ENCODE measurements around the gene AHR.

AHR gene

DNA sequence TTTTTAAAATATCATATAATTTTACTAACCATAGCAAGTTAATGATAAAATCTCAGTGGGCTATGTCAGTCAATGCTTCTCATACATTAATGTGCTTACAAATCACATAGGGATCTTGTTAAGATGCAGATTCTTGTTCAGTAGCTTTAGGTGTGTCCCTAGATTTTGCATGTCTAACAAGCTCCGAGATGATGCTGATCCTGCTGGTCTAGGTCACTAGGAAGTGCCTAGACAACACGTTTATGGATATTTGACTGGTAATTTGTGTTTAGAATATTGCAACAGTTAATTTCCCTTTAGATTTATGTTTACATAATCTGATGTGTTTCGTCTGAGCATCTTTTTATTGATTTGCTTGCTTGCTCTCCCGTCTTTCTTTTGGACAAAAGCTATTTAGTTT lies 12.7 kb downstream of the AHR start:
- H3K27me3 ChIP-seq (ENCODE audit: low read depth), result 0 out of 2 replicates have a peak, but pooled peaks cover 2% of the 10 kb centered on the region
- in situ Hi-C loops (cut with MboI; ENCODE audit: low sequenced_read_pairs), result no loop called here
- no peaks in the 10 kb centered on the region for H3K9me3 ChIP-seq
- H3K4me3 ChIP-seq, result no peak overlapping the region
- H3K36me3 ChIP-seq (replicated peaks), result no peaks in the 10 kb centered on the region
- no peak for DNase-seq (ENCODE audit: low spot score in 2 of 2)
- H3K4me1 ChIP-seq, result peaks cover 5% of the 10 kb centered on the region

DNA sequence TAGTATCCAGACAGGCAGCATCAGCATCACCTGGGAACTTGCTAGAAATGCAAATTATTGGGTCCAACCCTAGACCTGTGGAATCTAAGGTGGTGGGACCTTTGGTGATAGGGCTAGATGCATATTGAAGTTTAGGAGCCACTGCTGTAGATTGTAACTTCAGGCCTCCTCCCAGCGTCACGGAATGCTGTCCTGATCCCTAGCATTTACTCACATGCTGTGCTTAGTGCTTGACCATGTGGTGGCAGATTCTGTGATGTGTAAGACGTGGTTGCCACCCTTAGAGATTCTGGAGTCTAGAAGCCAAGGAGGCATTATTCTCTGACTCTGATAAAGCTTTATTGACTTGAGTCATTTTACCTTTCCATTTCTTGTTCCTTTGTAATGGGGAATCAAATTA lies 13.5 kb downstream of the AHR start:
- H3K27me3 ChIP-seq (ENCODE audit: low read depth), result no peaks in the 10 kb centered on the region
- no peak for DNase-seq (ENCODE audit: low spot score in 2 of 2)
- no peaks in the 10 kb centered on the region for H3K9me3 ChIP-seq
- in situ Hi-C loops (cut with MboI; ENCODE audit: low sequenced_read_pairs), result no loop called here
- no peak overlapping the region for H3K4me3 ChIP-seq
- H3K4me1 ChIP-seq, result peaks cover 5% of the 10 kb centered on the region
- no peaks in the 10 kb centered on the region for H3K36me3 ChIP-seq (replicated peaks)

DNA sequence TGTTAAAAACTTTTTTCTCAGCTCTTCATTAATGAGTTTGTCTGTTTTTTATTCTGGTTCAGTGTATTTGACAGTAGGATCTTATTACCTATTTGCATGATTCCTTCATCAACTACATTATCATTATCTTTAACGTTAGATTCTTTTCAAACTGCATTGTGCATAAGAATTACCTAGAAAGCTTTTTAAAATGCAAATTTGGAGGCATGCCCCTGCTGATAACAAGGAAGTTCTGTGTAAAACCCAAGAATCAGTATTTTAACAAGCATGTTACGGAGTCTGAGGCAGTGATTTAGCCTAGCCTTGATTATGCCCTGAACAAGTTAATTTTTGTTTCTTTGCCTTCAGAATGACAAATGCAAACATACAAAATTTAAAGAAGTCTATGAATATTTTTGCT lies 14.2 kb downstream of the AHR start:
- no peak for DNase-seq (ENCODE audit: low spot score in 2 of 2)
- in situ Hi-C loops (cut with MboI; ENCODE audit: low sequenced_read_pairs), result no loop called here

DNA sequence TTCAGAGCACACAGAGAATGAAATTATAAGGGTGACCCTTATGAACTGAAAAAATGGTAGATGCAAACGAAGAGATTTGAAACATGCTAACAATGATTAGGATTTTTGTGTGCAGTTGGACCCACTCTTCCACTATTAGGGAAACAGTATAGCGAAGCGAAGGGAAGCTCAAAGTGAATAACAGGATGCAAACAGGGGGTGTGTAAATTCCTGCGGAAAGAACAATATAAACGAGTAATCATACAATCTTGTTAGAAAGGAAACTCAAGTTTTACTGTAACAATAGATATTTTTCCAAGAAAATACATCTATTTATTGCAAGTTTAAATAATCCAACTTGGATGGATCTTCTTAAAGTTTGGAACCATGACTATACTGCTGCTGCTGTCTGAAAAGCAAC lies 14.7 kb downstream of the AHR start:
- in situ Hi-C loops (cut with MboI; ENCODE audit: low sequenced_read_pairs), result no loop called here
- no peak for DNase-seq (ENCODE audit: low spot score in 2 of 2)
- peaks cover 5% of the 10 kb centered on the region for H3K4me1 ChIP-seq
- no peak overlapping the region for H3K4me3 ChIP-seq
- H3K27me3 ChIP-seq (ENCODE audit: low read depth), result no peaks in the 10 kb centered on the region
- H3K36me3 ChIP-seq (replicated peaks), result no peaks in the 10 kb centered on the region
- no peaks in the 10 kb centered on the region for H3K9me3 ChIP-seq

More for the DNA sequence above, 14.2 kb downstream of the AHR start:
- Histone ChIP-seq H3K36me3 (replicated peaks) (no peaks in the 10 kb centered on the region), H3K27me3 (ENCODE audit: low read depth) (no peaks in the 10 kb centered on the region), H3K4me1 (peaks cover 5% of the 10 kb centered on the region), H3K4me3 (no peak overlapping the region), H3K9me3 (no peaks in the 10 kb centered on the region)

DNA sequence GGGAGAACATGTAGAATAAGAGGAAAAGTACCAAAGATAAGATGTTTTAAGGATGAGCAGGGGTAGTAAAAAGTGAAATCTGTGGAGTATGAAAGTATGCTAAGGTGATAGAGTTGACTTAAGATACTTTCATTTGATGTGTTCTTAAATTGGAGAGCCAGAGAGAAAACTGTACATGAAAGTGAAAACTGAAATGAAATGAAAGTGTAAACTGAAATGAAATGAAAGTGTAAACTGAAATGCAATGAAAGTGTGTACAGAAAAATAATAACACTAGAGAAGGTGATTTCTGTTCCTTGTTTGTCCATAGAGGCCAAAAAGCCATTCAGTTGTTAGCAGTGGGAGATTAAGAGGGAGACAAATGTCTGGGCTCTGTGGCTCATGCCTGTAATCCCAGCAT lies 17.5 kb downstream of the AHR start:
- no peak for DNase-seq (ENCODE audit: low spot score in 2 of 2)
- Histone ChIP-seq H3K9me3 (no peaks in the 10 kb centered on the region), H3K27me3 (ENCODE audit: low read depth) (no peaks in the 10 kb centered on the region), H3K4me3 (no peak overlapping the region), H3K4me1 (peaks cover 10% of the 10 kb centered on the region), H3K36me3 (replicated peaks) (no peaks in the 10 kb centered on the region)
- in situ Hi-C loops (cut with MboI; ENCODE audit: low sequenced_read_pairs), result no loop called here

DNA sequence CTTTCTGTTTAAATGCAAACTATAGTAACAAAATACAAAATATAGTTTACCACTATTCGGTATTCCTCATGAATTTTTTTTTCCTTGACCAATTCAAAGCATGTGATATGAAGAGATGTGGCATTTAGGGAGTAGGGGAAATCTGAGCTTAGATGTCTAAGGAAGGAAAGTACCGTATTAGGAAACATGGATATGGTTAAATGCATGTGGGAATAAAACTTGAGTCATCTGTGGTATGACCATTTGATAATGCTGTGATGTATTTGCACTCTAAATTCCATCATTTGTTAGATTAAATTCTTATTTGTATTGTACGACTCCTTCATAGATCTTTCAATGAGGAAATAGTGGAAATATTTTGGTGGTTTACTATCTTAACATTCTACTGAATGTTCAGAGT lies 19.7 kb downstream of the AHR start:
- in situ Hi-C loops (cut with MboI; ENCODE audit: low sequenced_read_pairs), result no loop called here
- Histone ChIP-seq H3K4me1 (peaks cover 6% of the 10 kb centered on the region), H3K4me3 (no peak overlapping the region), H3K27me3 (ENCODE audit: low read depth) (no peaks in the 10 kb centered on the region), H3K36me3 (replicated peaks) (no peaks in the 10 kb centered on the region), H3K9me3 (no peaks in the 10 kb centered on the region)
- DNase-seq (ENCODE audit: low spot score in 2 of 2), result no peak

DNA sequence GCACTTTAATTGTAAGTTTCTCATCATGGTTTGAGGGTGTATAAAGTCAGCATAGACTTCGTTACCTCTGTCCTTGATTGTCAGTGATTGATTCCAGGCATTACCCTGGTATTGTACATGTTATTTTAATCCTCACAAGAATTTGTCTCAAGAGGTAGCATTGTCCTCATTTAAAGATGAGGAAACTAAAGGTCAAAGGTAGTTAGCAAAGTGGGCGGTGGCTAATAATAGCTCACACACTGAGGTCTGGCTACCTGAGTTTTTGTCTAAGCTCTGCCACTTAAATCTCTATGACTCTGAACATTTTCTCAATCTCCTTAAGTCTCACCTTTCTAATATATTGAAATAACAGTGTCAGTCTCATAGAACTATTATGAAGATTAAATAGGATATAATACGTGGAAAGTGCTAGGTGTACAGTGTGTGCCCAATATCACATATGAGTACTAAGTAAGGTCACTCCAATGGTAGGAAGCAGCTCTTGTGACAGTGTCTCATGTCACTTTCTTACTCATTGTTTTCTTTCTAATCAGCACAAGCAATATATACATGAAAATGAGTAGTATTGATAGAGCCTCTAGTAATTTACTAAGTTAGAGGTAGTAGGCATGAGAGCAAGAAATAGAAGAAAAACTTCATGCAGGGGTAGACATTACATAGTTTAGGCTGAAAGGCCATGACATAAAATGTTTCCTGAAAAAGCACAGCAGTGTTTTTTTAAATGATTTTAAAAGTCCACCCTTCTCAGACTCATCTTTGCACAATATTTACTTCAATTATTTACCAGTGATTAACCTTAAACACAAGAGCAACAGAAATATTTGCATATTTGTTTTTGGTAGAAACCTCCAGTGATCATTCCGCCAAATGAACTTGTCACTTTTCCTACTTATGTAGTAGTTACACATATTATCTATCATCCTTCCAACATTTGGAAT lies 21.0 kb downstream of the AHR start:
- Histone ChIP-seq H3K36me3 (replicated peaks) (no peaks in the 10 kb centered on the region), H3K9me3 (no peaks in the 10 kb centered on the region), H3K27me3 (ENCODE audit: low read depth) (no peaks in the 10 kb centered on the region), H3K4me3 (no peak overlapping the region), H3K4me1 (peaks cover 6% of the 10 kb centered on the region)
- peak in 1 of 2 experiments; percentile 28 for DNase-seq (ENCODE audit: low spot score in 2 of 2)
- in situ Hi-C loops (cut with MboI; ENCODE audit: low sequenced_read_pairs), result no loop called here

DNA sequence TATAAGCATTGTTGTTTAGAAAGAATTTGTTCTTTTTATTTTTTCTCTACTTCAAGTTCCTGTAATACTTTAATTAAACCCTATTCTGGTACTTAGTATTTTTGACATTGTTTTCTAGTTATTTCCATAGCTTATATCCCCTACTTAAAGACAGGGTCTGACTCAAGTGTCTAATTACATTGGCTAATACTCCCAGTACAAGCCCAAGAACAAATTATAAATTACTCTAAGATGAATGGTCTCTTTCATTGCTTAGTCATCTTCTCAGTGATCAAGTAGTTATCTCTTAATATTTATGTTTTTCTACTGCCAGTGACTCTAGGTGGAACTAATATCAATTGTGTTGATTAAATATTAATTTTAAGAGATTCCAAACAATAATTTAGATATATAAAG lies 21.6 kb downstream of the AHR start:
- Histone ChIP-seq H3K4me1 (peaks cover 6% of the 10 kb centered on the region), H3K27me3 (ENCODE audit: low read depth) (no peaks in the 10 kb centered on the region), H3K9me3 (no peaks in the 10 kb centered on the region), H3K4me3 (no peak overlapping the region), H3K36me3 (replicated peaks) (no peaks in the 10 kb centered on the region)
- DNase-seq (ENCODE audit: low spot score in 2 of 2), result no peak
- in situ Hi-C loops (cut with MboI; ENCODE audit: low sequenced_read_pairs), result no loop called here

DNA sequence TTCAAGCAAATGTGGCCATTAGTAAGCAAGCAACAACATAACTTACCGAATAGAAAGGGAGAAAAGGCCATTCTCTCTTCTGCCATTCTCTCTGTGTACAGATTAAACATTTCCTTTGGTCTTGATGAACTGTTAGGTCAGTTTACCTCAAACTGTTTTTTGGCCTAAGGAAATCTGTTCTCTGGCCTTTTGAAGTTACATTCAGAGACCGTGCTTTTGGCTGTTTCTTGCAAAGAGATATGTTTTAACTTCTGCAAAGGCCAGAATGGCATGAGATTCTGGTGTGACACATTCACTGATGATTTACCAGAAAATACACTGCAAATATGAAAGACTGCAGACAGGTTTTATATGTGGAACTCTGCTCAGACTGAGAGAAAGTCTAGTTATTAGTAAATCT lies 22.2 kb downstream of the AHR start:
- Histone ChIP-seq H3K36me3 (replicated peaks) (no peaks in the 10 kb centered on the region), H3K4me3 (no peak overlapping the region), H3K4me1 (peaks cover 6% of the 10 kb centered on the region), H3K27me3 (ENCODE audit: low read depth) (no peaks in the 10 kb centered on the region), H3K9me3 (no peaks in the 10 kb centered on the region)
- in situ Hi-C loops (cut with MboI; ENCODE audit: low sequenced_read_pairs), result no loop called here
- DNase-seq (ENCODE audit: low spot score in 2 of 2), result no peak

DNA sequence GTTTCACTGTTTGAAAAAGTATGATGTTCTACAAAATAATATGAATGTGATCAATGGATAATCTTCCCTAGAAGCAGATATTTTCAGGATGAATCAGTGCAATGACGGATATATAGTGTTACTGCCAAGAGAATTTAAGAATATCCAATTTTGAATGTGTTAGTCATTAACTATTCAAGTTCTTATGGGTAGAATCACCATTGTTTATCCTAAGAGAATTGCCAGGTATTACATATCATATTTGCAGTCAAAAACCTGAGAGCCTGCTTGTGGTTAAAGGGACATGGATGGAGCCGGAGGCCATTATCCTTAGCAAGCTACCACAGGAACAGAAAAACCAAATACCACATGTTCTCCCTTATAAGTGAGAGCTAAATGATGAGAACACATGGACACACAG lies 26.9 kb downstream of the AHR start:
- DNase-seq (ENCODE audit: low spot score in 2 of 2), result no peak
- in situ Hi-C loops (cut with MboI; ENCODE audit: low sequenced_read_pairs), result no loop called here
- no peaks in the 10 kb centered on the region for H3K27me3 ChIP-seq (ENCODE audit: low read depth)
- H3K4me1 ChIP-seq, result no peaks in the 10 kb centered on the region
- no peaks in the 10 kb centered on the region for H3K9me3 ChIP-seq
- H3K4me3 ChIP-seq, result no peak overlapping the region
- no peaks in the 10 kb centered on the region for H3K36me3 ChIP-seq (replicated peaks)

DNA sequence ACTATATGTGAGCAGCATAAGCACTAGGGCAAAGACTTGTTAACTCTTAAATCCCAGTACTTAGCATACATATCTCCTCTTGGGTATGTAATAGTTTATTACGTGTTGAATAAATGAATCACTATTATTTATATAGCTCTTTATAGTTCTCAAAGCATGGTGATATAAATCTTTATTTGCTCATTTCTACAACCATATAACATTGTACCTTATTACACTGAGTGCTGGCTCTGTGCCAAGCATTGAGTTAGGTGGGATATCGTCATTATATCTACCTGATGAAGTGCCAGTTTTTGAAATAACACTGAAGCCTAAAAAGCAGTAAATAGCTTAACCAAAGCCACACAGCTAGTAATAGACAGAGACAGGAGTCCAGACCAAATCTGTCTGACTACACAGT lies 27.9 kb downstream of the AHR start:
- no peak for DNase-seq (ENCODE audit: low spot score in 2 of 2)
- Histone ChIP-seq H3K36me3 (replicated peaks) (no peaks in the 10 kb centered on the region), H3K27me3 (ENCODE audit: low read depth) (no peaks in the 10 kb centered on the region), H3K9me3 (no peaks in the 10 kb centered on the region), H3K4me1 (no peaks in the 10 kb centered on the region), H3K4me3 (no peak overlapping the region)
- in situ Hi-C loops (cut with MboI; ENCODE audit: low sequenced_read_pairs), result no loop called here

DNA sequence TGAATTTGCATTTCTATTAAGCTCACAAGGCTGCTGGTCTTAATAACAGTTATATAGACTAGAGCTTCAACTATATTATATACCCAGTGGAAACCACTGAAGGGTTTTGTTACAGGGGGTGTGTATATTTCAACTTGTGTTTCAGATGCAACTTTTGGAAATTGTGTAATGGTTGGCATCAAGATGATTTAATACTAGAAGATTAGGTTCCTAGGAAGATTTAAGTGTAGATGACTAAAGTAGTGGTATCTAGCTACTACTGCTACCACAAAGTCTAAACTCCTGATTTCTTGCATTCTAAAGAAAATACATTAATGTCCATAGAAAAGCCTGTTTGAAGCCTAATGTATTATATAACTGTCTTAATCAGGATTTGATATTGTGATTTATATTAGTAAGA lies 30.2 kb downstream of the AHR start:
- Histone ChIP-seq H3K4me1 (no peaks in the 10 kb centered on the region), H3K4me3 (no peak overlapping the region), H3K27me3 (ENCODE audit: low read depth) (no peaks in the 10 kb centered on the region), H3K9me3 (no peaks in the 10 kb centered on the region), H3K36me3 (replicated peaks) (no peaks in the 10 kb centered on the region)
- DNase-seq (ENCODE audit: low spot score in 2 of 2), result no peak
- in situ Hi-C loops (cut with MboI; ENCODE audit: low sequenced_read_pairs), result no loop called here

DNA sequence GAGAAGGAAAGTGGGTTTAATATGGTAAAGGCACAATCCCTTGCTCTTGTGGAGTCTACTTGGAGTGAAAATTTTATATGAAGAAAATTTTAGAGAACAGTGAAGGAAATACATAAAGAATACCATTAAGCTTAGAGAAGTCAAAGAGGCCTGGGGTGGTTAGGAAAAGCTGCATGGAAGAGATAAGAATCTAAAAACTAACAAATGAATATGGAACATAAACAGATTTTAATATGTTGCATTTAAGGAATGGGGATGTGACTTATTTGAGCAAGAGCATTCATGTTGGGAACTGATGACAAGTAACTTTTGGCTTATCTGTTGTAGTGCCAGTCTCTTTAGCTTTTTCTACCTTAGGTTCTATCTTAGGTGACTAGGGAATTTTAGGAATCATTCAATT lies 31.0 kb downstream of the AHR start:
- no peaks in the 10 kb centered on the region for H3K9me3 ChIP-seq
- H3K4me1 ChIP-seq, result no peaks in the 10 kb centered on the region
- in situ Hi-C loops (cut with MboI; ENCODE audit: low sequenced_read_pairs), result no loop called here
- no peak for DNase-seq (ENCODE audit: low spot score in 2 of 2)
- H3K4me3 ChIP-seq, result no peak overlapping the region
- no peaks in the 10 kb centered on the region for H3K36me3 ChIP-seq (replicated peaks)
- H3K27me3 ChIP-seq (ENCODE audit: low read depth), result no peaks in the 10 kb centered on the region

DNA sequence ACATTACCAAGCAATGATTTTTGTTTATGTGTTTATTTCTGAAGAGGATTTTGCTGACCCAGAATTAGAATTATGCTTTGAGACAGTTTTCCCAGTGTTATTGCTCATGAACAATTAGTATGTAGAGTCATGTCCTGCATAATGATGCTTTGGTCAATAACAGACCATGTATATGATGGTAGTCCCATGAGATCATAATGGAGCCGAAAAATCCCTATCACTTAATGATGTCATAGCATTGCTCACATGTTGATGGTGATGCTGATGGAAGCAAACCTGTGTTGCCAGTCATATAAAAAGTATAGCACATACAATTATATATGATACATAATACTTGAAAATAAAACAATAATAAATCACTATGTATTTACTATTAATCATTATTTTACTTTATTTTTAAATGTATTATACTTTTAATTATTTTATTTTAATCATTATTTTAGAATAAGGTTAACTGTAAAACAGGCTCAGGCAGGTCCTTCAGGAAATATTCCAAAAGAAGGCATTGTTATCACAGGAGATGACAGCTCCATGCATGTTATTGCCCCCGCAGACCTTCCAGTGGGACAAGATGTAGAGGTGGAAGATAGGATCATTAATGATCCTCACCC lies 33.5 kb downstream of the AHR start:
- in situ Hi-C loops (cut with MboI; ENCODE audit: low sequenced_read_pairs), result no loop called here
- Histone ChIP-seq H3K27me3 (ENCODE audit: low read depth) (no peaks in the 10 kb centered on the region), H3K4me1 (no peaks in the 10 kb centered on the region), H3K9me3 (no peaks in the 10 kb centered on the region), H3K4me3 (no peak overlapping the region), H3K36me3 (replicated peaks) (no peaks in the 10 kb centered on the region)
- DNase-seq (ENCODE audit: low spot score in 2 of 2), result no peak

All from HAP-1 (cell line).